ENCODE data around the gene OTOP3.
"Not testable (repeated sequence)": the region's sequence is repeated elsewhere in the genome, so short reads cannot be mapped to it uniquely, and the experiment has no call there.

The OTOP3 gene

GRCh38 chr17:74904687-74905409 is 30.9 kb upstream of the OTOP3 start:
- Mint-ChIP-seq H3K27ac (no peak overlapping the region), H3K27me3 (peaks cover 46% of the 10 kb centered on the region), H3K4me3 (no peak overlapping the region), H3K36me3 (ENCODE audit: low read depth) (no peaks in the 10 kb centered on the region), H3K9me3 (no peaks in the 10 kb centered on the region), H3K4me1 (ENCODE audit: low read depth) (no peaks in the 10 kb centered on the region)
- intact Hi-C loops (cut with micrococcal nuclease), result no loop called here

- peaks cover 42% of the 10 kb centered on the region for H3K27me3 Mint-ChIP-seq
- H3K9me3 Mint-ChIP-seq; H3K4me1 Mint-ChIP-seq (ENCODE audit: low read depth); intact Hi-C loops (cut with micrococcal nuclease); H3K36me3 Mint-ChIP-seq (ENCODE audit: low read depth); H3K27ac Mint-ChIP-seq; H3K4me3 Mint-ChIP-seq: not testable (repeated sequence)
Measured at GRCh38 chr17:74906214-74906793, 29.4 kb upstream of the OTOP3 start.

GRCh38 chr17:74907012-74907411 is 28.7 kb upstream of the OTOP3 start:
- Mint-ChIP-seq H3K4me1 (ENCODE audit: low read depth) (no peaks in the 10 kb centered on the region), H3K27ac (no peak overlapping the region), H3K9me3 (no peaks in the 10 kb centered on the region), H3K36me3 (ENCODE audit: low read depth) (no peaks in the 10 kb centered on the region), H3K4me3 (no peak overlapping the region), H3K27me3 (peaks cover 38% of the 10 kb centered on the region)
- intact Hi-C loops (cut with micrococcal nuclease), result no loop called here

GRCh38 chr17:74909097-74909496 is 26.6 kb upstream of the OTOP3 start:
- H3K4me3 Mint-ChIP-seq; H3K4me1 Mint-ChIP-seq (ENCODE audit: low read depth); H3K36me3 Mint-ChIP-seq (ENCODE audit: low read depth); H3K27ac Mint-ChIP-seq; intact Hi-C loops (cut with micrococcal nuclease); H3K9me3 Mint-ChIP-seq: not testable (repeated sequence)
- H3K27me3 Mint-ChIP-seq, result peaks cover 28% of the 10 kb centered on the region

- intact Hi-C loops (cut with micrococcal nuclease); H3K27ac Mint-ChIP-seq; H3K36me3 Mint-ChIP-seq (ENCODE audit: low read depth); H3K4me3 Mint-ChIP-seq; H3K9me3 Mint-ChIP-seq; H3K4me1 Mint-ChIP-seq (ENCODE audit: low read depth): not testable (repeated sequence)
- H3K27me3 Mint-ChIP-seq, result peaks cover 28% of the 10 kb centered on the region
Measured at GRCh38 chr17:74911423-74911822, 24.3 kb upstream of the OTOP3 start.

GRCh38 chr17:74916136-74916850 is 19.4 kb upstream of the OTOP3 start:
- Mint-ChIP-seq H3K4me3 (no peak overlapping the region), H3K9me3 (peaks cover 6% of the 10 kb centered on the region), H3K27ac (peak overlapping the region; percentile 46), H3K4me1 (ENCODE audit: low read depth) (peaks cover 18% of the 10 kb centered on the region), H3K27me3 (peaks cover 31% of the 10 kb centered on the region), H3K36me3 (ENCODE audit: low read depth) (no peaks in the 10 kb centered on the region)
- intact Hi-C loops (cut with micrococcal nuclease), result no loop called here

GRCh38 chr17:74916851-74917199 is 18.9 kb upstream of the OTOP3 start:
- H3K27me3 Mint-ChIP-seq, result peaks cover 36% of the 10 kb centered on the region
- intact Hi-C loops (cut with micrococcal nuclease), result no loop called here

GRCh38 chr17:74917430-74917829 is 18.3 kb upstream of the OTOP3 start:
- Mint-ChIP-seq H3K4me3 (no peak overlapping the region), H3K36me3 (ENCODE audit: low read depth) (no peaks in the 10 kb centered on the region), H3K4me1 (ENCODE audit: low read depth) (peaks cover 20% of the 10 kb centered on the region), H3K27me3 (peaks cover 39% of the 10 kb centered on the region), H3K27ac (peak overlapping the region; percentile 46), H3K9me3 (peaks cover 6% of the 10 kb centered on the region)
- intact Hi-C loops (cut with micrococcal nuclease), result no loop called here

More at GRCh38 chr17:74916851-74917199, 18.9 kb upstream of the OTOP3 start:
- Mint-ChIP-seq H3K27ac (peak overlapping the region; percentile 46), H3K9me3 (peaks cover 6% of the 10 kb centered on the region), H3K36me3 (ENCODE audit: low read depth) (no peaks in the 10 kb centered on the region), H3K4me3 (no peak overlapping the region), H3K4me1 (ENCODE audit: low read depth) (peaks cover 18% of the 10 kb centered on the region)

GRCh38 chr17:74918906-74919305 is 16.8 kb upstream of the OTOP3 start:
- intact Hi-C loops (cut with micrococcal nuclease), result no loop called here
- peaks cover 32% of the 10 kb centered on the region for H3K4me1 Mint-ChIP-seq (ENCODE audit: low read depth)
- H3K27me3 Mint-ChIP-seq, result peaks cover 48% of the 10 kb centered on the region
- H3K9me3 Mint-ChIP-seq, result peaks cover 2% of the 10 kb centered on the region
- H3K4me3 Mint-ChIP-seq, result no peak overlapping the region
- no peak overlapping the region for H3K27ac Mint-ChIP-seq
- H3K36me3 Mint-ChIP-seq (ENCODE audit: low read depth), result no peaks in the 10 kb centered on the region

- peaks cover 39% of the 10 kb centered on the region for H3K4me1 Mint-ChIP-seq (ENCODE audit: low read depth)
- no peak overlapping the region for H3K4me3 Mint-ChIP-seq
- no peaks in the 10 kb centered on the region for H3K36me3 Mint-ChIP-seq (ENCODE audit: low read depth)
- H3K27ac Mint-ChIP-seq, result no peak overlapping the region
- intact Hi-C loops (cut with micrococcal nuclease), result no loop called here
- H3K9me3 Mint-ChIP-seq, result no peaks in the 10 kb centered on the region
- peaks cover 48% of the 10 kb centered on the region for H3K27me3 Mint-ChIP-seq
Measured at GRCh38 chr17:74919440-74920305, 16.0 kb upstream of the OTOP3 start.

GRCh38 chr17:74920306-74920620 is 15.4 kb upstream of the OTOP3 start:
- Mint-ChIP-seq H3K27me3 (peaks cover 49% of the 10 kb centered on the region), H3K9me3 (no peaks in the 10 kb centered on the region), H3K4me3 (no peak overlapping the region), H3K4me1 (ENCODE audit: low read depth) (peaks cover 45% of the 10 kb centered on the region), H3K36me3 (ENCODE audit: low read depth) (no peaks in the 10 kb centered on the region), H3K27ac (no peak overlapping the region)
- intact Hi-C loops (cut with micrococcal nuclease), result no loop called here

- Mint-ChIP-seq H3K27me3 (peaks cover 52% of the 10 kb centered on the region), H3K27ac (no peak overlapping the region), H3K36me3 (ENCODE audit: low read depth) (no peaks in the 10 kb centered on the region), H3K4me3 (no peak overlapping the region), H3K9me3 (no peaks in the 10 kb centered on the region), H3K4me1 (ENCODE audit: low read depth) (peaks cover 49% of the 10 kb centered on the region)
- intact Hi-C loops (cut with micrococcal nuclease), result no loop called here
Measured at GRCh38 chr17:74920642-74921025, 15.1 kb upstream of the OTOP3 start.

GRCh38 chr17:74921026-74921681 is 14.5 kb upstream of the OTOP3 start:
- H3K27me3 Mint-ChIP-seq, result peaks cover 57% of the 10 kb centered on the region

More at GRCh38 chr17:74921026-74921681, 14.5 kb upstream of the OTOP3 start:
- no peaks in the 10 kb centered on the region for H3K9me3 Mint-ChIP-seq
- H3K4me1 Mint-ChIP-seq (ENCODE audit: low read depth), result peaks cover 49% of the 10 kb centered on the region
- intact Hi-C loops (cut with micrococcal nuclease), result no loop called here
- no peak overlapping the region for H3K27ac Mint-ChIP-seq
- H3K36me3 Mint-ChIP-seq (ENCODE audit: low read depth), result no peaks in the 10 kb centered on the region
- no peak overlapping the region for H3K4me3 Mint-ChIP-seq

Data from dendritic cell treated with granulocyte-macrophage colony-stimulating factor and Interleukin-4, amounts not matched to agents 40 ng/mL and 50 ng/mL, for 4 days (primary cell).